Measurements from ENCODE around the gene FOXJ3. TPM values are rescaled to one million over a fixed set of nuclear protein-coding genes. Genes with fewer than 3 reads are reported as not detected.
"Not testable (repeated sequence)": the region's sequence is repeated elsewhere in the genome, so short reads cannot be mapped to it uniquely, and the experiment has no call there.

Gene FOXJ3
- total and polyA plus RNA-seq, 7 donors, result 14.4 to 53.8 (median 39.9) TPM

GRCh38 chr1:42210421-42211133, 124.5 kb downstream of the FOXJ3 start:
- Histone ChIP-seq H3K4me3 (no peak overlapping the region), H3K4me1 (peaks cover 0 to 17% (median 9%) of the 10 kb centered on the region in 4 donors), H3K27ac (no peak overlapping the region), H3K9me3 (no peaks in the 10 kb centered on the region), H3K27me3 (no peaks in the 10 kb centered on the region), H3K36me3 (no peaks in the 10 kb centered on the region)
- TF ChIP-seq POLR2AphosphoS5 (IDR thresholded peaks at IDR 0.05) (no peak), EP300 (IDR thresholded peaks at IDR 0.05) (no peak), POLR2A (IDR thresholded peaks at IDR 0.05) (no peak)
- TF ChIP-seq, protein P1, sequence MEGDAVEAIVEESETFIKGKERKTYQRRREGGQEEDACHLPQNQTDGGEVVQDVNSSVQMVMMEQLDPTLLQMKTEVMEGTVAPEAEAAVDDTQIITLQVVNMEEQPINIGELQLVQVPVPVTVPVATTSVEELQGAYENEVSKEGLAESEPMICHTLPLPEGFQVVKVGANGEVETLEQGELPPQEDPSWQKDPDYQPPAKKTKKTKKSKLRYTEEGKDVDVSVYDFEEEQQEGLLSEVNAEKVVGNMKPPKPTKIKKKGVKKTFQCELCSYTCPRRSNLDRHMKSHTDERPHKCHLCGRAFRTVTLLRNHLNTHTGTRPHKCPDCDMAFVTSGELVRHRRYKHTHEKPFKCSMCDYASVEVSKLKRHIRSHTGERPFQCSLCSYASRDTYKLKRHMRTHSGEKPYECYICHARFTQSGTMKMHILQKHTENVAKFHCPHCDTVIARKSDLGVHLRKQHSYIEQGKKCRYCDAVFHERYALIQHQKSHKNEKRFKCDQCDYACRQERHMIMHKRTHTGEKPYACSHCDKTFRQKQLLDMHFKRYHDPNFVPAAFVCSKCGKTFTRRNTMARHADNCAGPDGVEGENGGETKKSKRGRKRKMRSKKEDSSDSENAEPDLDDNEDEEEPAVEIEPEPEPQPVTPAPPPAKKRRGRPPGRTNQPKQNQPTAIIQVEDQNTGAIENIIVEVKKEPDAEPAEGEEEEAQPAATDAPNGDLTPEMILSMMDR (IDR thresholded peaks at IDR 0.05), result no peak
- intact Hi-C loops (cut with DNase I), result no loop called here
- no peak for DNase-seq
- 96% methylated on average over 6 of the region's 6 CpGs for WGBS, 2 donors

GRCh38 chr1:42209526-42210251, 125.3 kb downstream of the FOXJ3 start:
- TF ChIP-seq EP300 (IDR thresholded peaks at IDR 0.05), result no peak
- TF ChIP-seq POLR2A (IDR thresholded peaks at IDR 0.05), result no peak
- TF ChIP-seq, protein P1 (IDR thresholded peaks at IDR 0.05), result no peak
- no peak for TF ChIP-seq POLR2AphosphoS5 (IDR thresholded peaks at IDR 0.05)
- 71 to 89% methylated on average over 6 of the region's 6 CpGs for WGBS, 2 donors
- Histone ChIP-seq H3K27ac (no peak overlapping the region), H3K27me3 (no peaks in the 10 kb centered on the region), H3K9me3 (no peaks in the 10 kb centered on the region), H3K36me3 (no peaks in the 10 kb centered on the region), H3K4me1 (peaks cover 0 to 15% (median 3%) of the 10 kb centered on the region in 4 donors), H3K4me3 (no peak overlapping the region)
- intact Hi-C loops (cut with DNase I), result no loop called here
- no peak for DNase-seq

- H3K27me3 ChIP-seq; H3K4me3 ChIP-seq; H3K4me1 ChIP-seq; H3K27ac ChIP-seq; DNase-seq; H3K9me3 ChIP-seq; H3K36me3 ChIP-seq; intact Hi-C loops (cut with DNase I): not testable (repeated sequence)
- WGBS, 2 donors, result 98% methylated on average over 2 of the region's 2 CpGs
Measured at GRCh38 chr1:42206930-42207329, 128.1 kb downstream of the FOXJ3 start.

DNA sequence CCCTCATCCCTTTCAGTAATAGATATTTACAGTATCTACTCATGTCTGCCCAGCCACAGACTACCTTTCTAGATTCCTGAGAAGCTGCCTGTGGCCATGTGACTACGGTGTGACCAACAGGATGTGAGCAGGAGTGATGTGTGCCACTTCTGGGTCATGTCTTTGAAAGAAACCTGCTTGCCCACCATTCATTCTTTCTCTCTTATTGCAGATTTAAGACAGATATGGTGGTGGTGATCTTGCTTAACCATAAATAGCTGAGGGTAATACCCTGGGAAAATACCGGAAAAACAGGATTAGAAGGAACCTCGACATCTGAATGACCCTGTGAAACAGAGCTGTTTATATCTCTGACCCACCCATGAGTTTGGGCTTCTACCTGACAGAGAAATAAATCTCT, 128.9 kb downstream of the FOXJ3 start:
- Histone ChIP-seq H3K36me3 (peaks cover 0 to 9% (median 0%) of the 10 kb centered on the region in 4 donors), H3K4me1 (peaks cover 0 to 9% (median 0%) of the 10 kb centered on the region in 4 donors), H3K9me3 (no peaks in the 10 kb centered on the region), H3K4me3 (no peak overlapping the region), H3K27ac (no peak overlapping the region), H3K27me3 (no peaks in the 10 kb centered on the region)
- 49 to 82% methylated on average over 3 of the region's 3 CpGs for WGBS, 2 donors
- TF ChIP-seq EP300 (IDR thresholded peaks at IDR 0.05) (no peak), POLR2A (IDR thresholded peaks at IDR 0.05) (no peak), POLR2AphosphoS5 (IDR thresholded peaks at IDR 0.05) (no peak)
- TF ChIP-seq, protein P1 (IDR thresholded peaks at IDR 0.05), result no peak
- DNase-seq, result no peak
- intact Hi-C loops (cut with DNase I), result no loop called here

GRCh38 chr1:42201986-42202385, 133.0 kb downstream of the FOXJ3 start:
- no peaks in the 10 kb centered on the region for H3K4me1 ChIP-seq
- H3K27ac ChIP-seq, result no peak overlapping the region
- TF ChIP-seq, protein P1 (IDR thresholded peaks at IDR 0.05), result no peak
- no peak for TF ChIP-seq POLR2A (IDR thresholded peaks at IDR 0.05)
- no peak for TF ChIP-seq EP300 (IDR thresholded peaks at IDR 0.05)
- TF ChIP-seq POLR2AphosphoS5 (IDR thresholded peaks at IDR 0.05), result no peak
- no peak for DNase-seq
- no peak overlapping the region for H3K4me3 ChIP-seq
- H3K27me3 ChIP-seq, result no peaks in the 10 kb centered on the region
- intact Hi-C loops (cut with DNase I), result no loop called here
- H3K9me3 ChIP-seq, result no peaks in the 10 kb centered on the region
- peaks cover 0 to 27% (median 0%) of the 10 kb centered on the region in 4 donors for H3K36me3 ChIP-seq

All from sigmoid colon (tissue), 7 donors.